Endodermal cell (in vitro differentiated cells): ENCODE measurements around the gene PCDHB5. TPM values are rescaled to one million over a fixed set of nuclear protein-coding genes. Genes with fewer than 3 reads are reported as not detected.
"Not testable (repeated sequence)": the region's sequence is repeated elsewhere in the genome, so short reads cannot be mapped to it uniquely, and the experiment has no call there.

Experiments
- DNase-seq: peaks from one replicate; pipeline ENCODE4 v3.0.0-alpha.2; 2017
- H3K27ac ChIP-seq: 2 replicates; pipeline ENCODE4 v1.5.1; 2013; ENCODE audit warnings: mild to moderate bottlenecking, low read depth, low read length, moderate library complexity
- H3K27me3 ChIP-seq: 2 replicates; pipeline ENCODE4 v1.6.1; 2013; ENCODE audit warnings: mild to moderate bottlenecking, low read length, moderate library complexity; ENCODE audit not compliant: insufficient read depth, control insufficient read depth, poor library complexity, severe bottlenecking
- H3K36me3 ChIP-seq: 2 replicates; pipeline ENCODE4 v1.7.0; 2013; ENCODE audit warnings: mild to moderate bottlenecking, low read length, moderate library complexity; ENCODE audit not compliant: control insufficient read depth, insufficient read depth
- H3K4me1 ChIP-seq: one replicate; pipeline ENCODE4 v1.7.0; 2013; ENCODE audit warnings: low read length; ENCODE audit not compliant: control insufficient read depth, insufficient read depth
- H3K4me3 ChIP-seq: 2 replicates; pipeline ENCODE4 v1.5.1; 2013; ENCODE audit warnings: mild to moderate bottlenecking, low read length, moderate library complexity
- H3K9ac ChIP-seq: 2 replicates; pipeline ENCODE4 v1.6.1; 2013; ENCODE audit warnings: mild to moderate bottlenecking, low read length, moderate library complexity; ENCODE audit not compliant: poor library complexity, severe bottlenecking; ENCODE audit errors: extremely low read depth
- H3K9me3 ChIP-seq: 2 replicates; pipeline ENCODE4 v1.6.1; 2013; ENCODE audit warnings: mild to moderate bottlenecking, low read length, moderate library complexity; ENCODE audit not compliant: control insufficient read depth
- H3K27ac Mint-ChIP-seq: 2 replicates; pipeline ENCODE4 v1.8.0; 2020; ENCODE audit warnings: mixed read lengths
- H3K27me3 Mint-ChIP-seq: 2 replicates; pipeline ENCODE4 v1.8.0; 2021; ENCODE audit warnings: mild to moderate bottlenecking, mixed read lengths; ENCODE audit not compliant: insufficient read depth
- H3K36me3 Mint-ChIP-seq: 2 replicates; pipeline ENCODE4 v1.8.0; 2020; ENCODE audit warnings: low read depth, mixed read lengths
- H3K4me1 Mint-ChIP-seq: 2 replicates; pipeline ENCODE4 v1.8.0; 2020; ENCODE audit warnings: mixed read lengths
- H3K4me3 Mint-ChIP-seq: 2 replicates; pipeline ENCODE4 v1.8.0; 2020; ENCODE audit warnings: mild to moderate bottlenecking, moderate library complexity, mixed read lengths
- H3K9me3 Mint-ChIP-seq: 2 replicates; pipeline ENCODE4 v1.8.0; 2020; ENCODE audit warnings: mild to moderate bottlenecking, mixed read lengths
- CTCF ChIP-seq: fragments of 200-600 bp; sonication (generic); conservative IDR thresholded peaks from 2 replicates; pipeline ENCODE4 v1.5.0; 2021; ENCODE audit warnings: antibody characterized with exemption, mild to moderate bottlenecking
- WGBS, 2 experiments: methylation state at CpG; one replicate each; pipeline versions ENCODE4 v1.1.5 to v1.1.7; 2013; ENCODE audit warnings: missing lambda C conversion rate in 2 of 2, mixed read lengths in 1 of 2; ENCODE audit not compliant: insufficient coverage in 1 of 2, insufficient read length in 1 of 2; 5-methylcytosine and 5-hydroxymethylcytosine counted together
- total RNA-seq, 2 donors: library from RNA; stranded (reverse); fragmentation: NEBNext Ultra II Directional in 1 of 2; extraction: Animal tissue kit (Norgen Biotek cat#: 25700) in 1 of 2; gene quantifications; 2 replicates in 1 of 2; 3 replicates in 1 of 2; pipeline ENCODE4 v1.2.1, GENCODE V29; 2021

Gene PCDHB5
- total RNA-seq, 2 donors from 2014 or later = 2.4 to 43.5 TPM

GRCh38 chr5:141135718-141136266, 786 bp downstream of the PCDHB5 start:
- Mint-ChIP-seq H3K9me3 (peaks cover 61% of the 10 kb centered on the region), H3K4me3 (peak overlapping the region; percentile 92)

GRCh38 chr5:141137346-141137745, 2.3 kb downstream of the PCDHB5 start:
- Mint-ChIP-seq H3K9me3 (peaks cover 58% of the 10 kb centered on the region), H3K36me3 (peaks cover 40% of the 10 kb centered on the region)
- WGBS, 2 experiments = 93 to 97% methylated on average over 12 to 29 of the region's 34 CpGs

More at GRCh38 chr5:141135718-141136266, 786 bp downstream of the PCDHB5 start:
- Histone ChIP-seq H3K27ac (no peak overlapping the region), H3K4me1 (no peaks in the 10 kb centered on the region), H3K27me3 (no peaks in the 10 kb centered on the region), H3K4me3 (no peak overlapping the region), H3K36me3 (no peaks in the 10 kb centered on the region), H3K9ac (no peak overlapping the region), H3K9me3 (peaks cover 39% of the 10 kb centered on the region)
- 94% methylated on average over 17 to 19 of the region's 19 CpGs for WGBS, 2 experiments
- H3K4me1 Mint-ChIP-seq = no peaks in the 10 kb centered on the region
- no peak for TF ChIP-seq CTCF
- peak; percentile 48 for DNase-seq
- H3K27ac Mint-ChIP-seq = peak overlapping the region; percentile 99
- H3K27me3 Mint-ChIP-seq = no peaks in the 10 kb centered on the region
- peaks cover 40% of the 10 kb centered on the region for H3K36me3 Mint-ChIP-seq

DNA sequence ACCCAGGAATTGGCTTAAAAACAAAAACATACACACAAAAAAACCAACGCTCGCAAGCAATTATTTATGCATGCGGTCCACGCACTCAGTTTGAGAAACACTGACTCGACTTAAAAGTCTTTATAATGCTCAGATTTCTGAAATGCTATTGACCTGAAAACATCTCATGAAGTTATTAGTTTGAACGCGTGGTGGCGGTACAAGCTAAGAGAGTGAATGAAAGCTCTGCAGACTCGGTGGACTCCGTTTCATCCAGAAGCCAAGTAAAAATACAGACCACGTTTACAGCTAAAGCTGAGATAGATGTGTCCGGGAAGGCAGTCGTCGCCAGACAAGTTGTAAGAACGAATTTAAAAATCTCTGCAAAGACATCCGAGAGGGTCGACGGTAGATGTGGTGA, 14.8 kb downstream of the PCDHB5 start, which contains the start of gene PCDHB6:
Gene PCDHB6 (plus strand): TSS at position 246 of the 400 bp plus-strand sequence. CDS start 201 bp downstream, outside the sequence.
- Histone ChIP-seq H3K9me3 (peaks cover 4% of the 10 kb centered on the region), H3K4me1 (no peaks in the 10 kb centered on the region), H3K4me3 (no peak within 1 kb of the TSS), H3K9ac (no peak within 1 kb of the TSS), H3K27me3 (peaks cover 4% of the 10 kb centered on the region), H3K27ac (no peak within 1 kb of the TSS), H3K36me3 (no peaks in the 10 kb centered on the region)
- WGBS, 2 experiments = 86 to 89% methylated on average over 17 to 18 of the region's 18 CpGs
- H3K4me3 Mint-ChIP-seq = no peak within 1 kb of the TSS
- H3K27ac Mint-ChIP-seq = no peak within 1 kb of the TSS
- peaks cover 28% of the 10 kb centered on the region for H3K36me3 Mint-ChIP-seq
- DNase-seq = peak; percentile 66
- peaks cover 26% of the 10 kb centered on the region for H3K9me3 Mint-ChIP-seq
- H3K27me3 Mint-ChIP-seq = peaks cover 2% of the 10 kb centered on the region
- H3K4me1 Mint-ChIP-seq = no peaks in the 10 kb centered on the region
- TF ChIP-seq CTCF = peak; percentile 65

More at GRCh38 chr5:141137346-141137745, 2.3 kb downstream of the PCDHB5 start:
- H3K27me3 Mint-ChIP-seq, DNase-seq, H3K27ac Mint-ChIP-seq, H3K4me1 ChIP-seq, H3K4me3 ChIP-seq, H3K4me1 Mint-ChIP-seq, H3K27ac ChIP-seq, H3K9ac ChIP-seq, H3K36me3 ChIP-seq, H3K27me3 ChIP-seq: not testable (repeated sequence)
- peak overlapping the region; percentile 27 for H3K4me3 Mint-ChIP-seq
- H3K9me3 ChIP-seq = peaks cover 31% of the 10 kb centered on the region
